Suppressor macrophage treated with lipopolysaccharide for 1 hour (primary cell): ENCODE data around the gene GRK4.
"Not testable (repeated sequence)": the region's sequence is repeated elsewhere in the genome, so short reads cannot be mapped to it uniquely, and the experiment has no call there.

Experiments
- DNase-seq, 3 donors: peaks; one replicate each; pipeline ENCODE4 v3.0.0-alpha.2; 2020 to 2022

The GRK4 gene

DNA sequence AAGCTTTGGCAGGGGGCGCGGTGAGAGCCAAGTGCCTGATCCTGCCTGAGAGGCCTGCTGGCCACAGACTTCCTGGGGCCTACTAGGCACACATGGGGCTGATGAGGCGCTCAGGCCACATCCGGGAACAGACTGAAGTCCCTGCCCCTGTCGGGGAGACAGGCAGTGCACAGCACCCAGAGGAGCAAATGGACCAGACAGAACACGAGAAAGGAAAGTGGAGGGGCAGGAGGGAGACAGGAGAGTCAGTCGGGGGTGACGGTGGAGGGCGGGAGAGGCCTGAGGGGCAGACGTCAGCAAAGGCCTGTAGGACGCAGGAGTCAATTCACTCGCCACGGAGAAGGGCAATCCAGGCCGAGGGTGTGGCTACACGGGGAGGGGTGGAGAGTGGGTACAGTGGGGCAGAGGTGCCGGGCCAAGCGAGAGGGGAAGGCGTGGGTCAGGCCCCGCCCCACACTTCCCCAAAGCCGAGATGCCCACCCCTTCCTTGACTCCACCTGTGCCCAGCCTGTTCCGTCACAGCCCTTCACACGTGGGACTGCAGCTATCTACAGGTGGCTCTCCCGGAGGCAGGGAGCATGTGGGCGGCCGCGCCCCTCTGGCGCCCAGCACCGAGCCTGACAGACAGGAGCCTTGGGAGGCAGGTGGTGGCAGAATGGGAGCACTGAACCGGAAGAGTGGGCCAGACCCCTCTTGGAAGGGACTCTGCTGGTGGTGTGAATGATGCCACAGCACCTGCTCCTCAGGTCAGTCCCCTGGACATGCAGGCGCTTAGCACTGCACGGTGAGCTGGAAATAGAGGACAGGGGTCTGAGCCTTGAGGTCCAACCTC, 20.6 kb upstream of the GRK4 start:
- no peak for DNase-seq

DNA sequence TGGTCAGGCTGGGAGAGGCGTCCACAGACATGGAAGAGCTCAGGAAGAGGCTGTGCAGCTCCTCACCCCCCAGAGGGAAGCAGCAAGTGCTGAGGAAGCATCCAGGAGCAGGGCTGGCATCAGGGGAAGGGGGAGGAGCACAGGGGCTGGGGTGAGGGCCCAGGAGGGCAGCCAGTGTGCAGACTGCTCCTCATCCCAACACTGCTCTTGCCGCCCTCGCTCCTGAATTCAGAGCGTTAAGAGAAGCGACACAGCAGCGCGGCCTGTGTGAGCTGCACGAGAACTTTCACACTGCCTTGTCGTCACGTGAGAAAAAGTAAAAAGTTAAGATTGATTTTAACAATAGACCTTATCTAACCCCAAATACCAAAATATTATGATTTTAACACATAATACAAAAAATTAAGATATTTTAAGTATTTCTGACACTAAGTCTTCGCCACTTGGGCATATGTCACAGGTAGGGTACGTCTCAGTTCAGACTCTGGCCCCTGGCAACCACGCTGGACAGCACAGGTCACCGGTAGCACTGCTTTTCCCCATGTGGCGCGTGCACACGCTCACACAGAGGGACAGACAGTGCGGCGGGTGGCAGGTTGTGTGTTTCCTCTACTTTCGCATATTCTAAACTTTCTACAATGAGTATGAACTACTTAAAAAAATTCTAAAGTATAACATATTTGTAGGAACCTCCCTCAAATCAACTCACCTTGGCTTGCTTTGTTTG, 19.8 kb upstream of the GRK4 start:
- no peak for DNase-seq

DNA sequence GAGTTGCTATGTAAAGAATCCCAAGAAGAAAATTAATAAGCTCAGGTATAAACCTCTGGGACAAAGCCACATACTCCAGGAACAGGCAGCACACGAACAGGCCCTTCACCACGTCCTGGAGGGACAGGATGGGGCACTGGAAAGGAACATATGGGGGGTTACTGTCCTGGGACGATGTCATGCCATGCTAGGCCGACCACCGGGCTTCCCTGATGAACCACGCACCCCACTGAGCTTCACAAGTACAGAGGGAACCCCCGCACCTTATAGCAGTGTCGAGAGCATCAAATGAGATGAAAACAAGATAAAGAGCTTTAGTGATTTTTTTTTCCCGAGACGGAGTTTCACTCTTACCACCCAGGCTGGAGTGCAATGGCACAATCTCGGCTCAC, 19.3 kb upstream of the GRK4 start:
- DNase-seq: no peak

DNA sequence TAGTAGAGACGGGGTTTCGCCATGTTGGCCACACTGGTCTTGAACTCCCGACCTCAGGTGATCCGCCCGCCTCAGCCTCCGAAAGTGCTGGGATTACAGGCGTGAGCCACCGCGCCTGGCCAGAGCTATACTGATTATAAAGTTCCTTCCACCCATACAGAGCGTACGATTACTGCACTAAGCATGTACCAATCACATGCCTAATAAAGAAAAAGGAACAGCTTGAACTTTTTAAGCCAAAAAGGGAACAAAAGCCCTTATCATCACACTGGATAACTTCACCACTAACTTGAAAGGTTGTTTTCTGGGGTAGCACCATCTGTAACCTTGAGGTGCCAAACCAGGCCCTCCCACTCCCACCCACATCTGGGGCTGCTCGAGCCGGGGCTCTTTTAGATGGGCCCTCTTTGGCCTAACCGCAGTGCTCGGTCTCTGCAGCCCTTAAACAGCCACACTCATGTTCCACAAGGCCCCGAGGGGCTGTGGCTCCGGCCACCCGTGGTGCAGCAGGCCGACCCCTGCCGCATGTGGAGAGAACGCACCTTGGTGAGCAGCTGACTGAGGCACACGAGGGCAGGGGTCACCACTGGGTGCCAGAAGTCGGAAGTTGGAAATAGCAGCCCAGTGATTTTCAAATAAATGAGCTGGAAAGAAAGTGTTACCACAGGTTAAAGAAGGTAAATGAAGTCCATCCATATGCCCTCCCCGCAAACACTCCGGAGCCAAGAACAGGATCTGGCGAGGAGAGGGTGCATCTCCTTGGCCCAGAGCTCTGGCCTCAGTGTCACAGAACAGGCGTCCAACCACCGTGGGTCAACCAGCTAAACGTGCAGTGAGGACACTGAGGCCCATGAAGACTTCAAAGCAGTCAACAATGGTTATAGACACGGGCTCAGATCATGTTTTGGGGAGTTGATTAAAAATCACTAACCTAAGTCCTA, 18.5 kb upstream of the GRK4 start:
- no peak for DNase-seq

DNA sequence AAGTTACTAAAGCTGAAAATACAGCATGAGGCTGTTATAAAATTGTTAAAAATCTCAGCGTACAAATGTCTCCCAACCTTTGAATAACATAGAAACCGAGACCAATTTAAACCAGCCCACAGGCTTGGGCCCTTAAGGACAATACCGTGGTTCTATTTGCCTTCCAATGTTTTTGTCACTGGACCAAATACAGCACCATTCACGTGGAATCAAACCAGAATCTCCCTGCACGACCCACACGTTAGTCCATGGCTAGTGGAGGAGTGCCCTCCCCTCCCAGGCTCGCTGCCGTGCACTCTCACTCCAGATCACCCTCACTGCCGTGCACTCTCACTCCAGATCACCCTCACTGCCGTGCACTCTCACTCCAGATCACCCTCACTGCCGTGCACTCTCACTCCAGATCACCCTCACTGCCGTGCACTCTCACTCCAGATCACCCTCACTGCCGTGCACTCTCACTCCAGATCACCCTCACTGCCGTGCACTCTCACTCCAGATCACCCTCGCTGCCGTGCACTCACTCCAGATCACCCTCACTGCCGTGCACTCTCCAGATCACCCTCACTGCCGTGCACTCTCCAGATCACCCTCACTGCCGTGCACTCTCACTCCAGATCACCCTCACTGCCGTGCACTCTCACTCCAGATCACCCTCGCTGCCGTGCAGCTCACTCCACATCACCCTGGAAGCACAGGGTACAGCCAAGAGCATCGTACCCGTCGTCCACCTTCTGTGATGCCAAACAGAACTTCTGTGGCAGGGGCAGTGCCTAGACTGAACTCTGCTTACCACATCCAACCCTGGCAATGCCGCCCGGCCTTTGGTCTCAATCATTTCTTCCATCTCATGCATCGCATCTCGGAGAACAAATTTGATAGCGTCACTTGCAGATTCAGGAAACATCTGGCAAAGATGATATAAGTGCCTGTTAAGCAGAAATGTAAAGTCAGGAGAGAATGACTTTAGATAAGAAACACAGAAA, 17.5 kb upstream of the GRK4 start:
- DNase-seq: not testable (repeated sequence)

DNA sequence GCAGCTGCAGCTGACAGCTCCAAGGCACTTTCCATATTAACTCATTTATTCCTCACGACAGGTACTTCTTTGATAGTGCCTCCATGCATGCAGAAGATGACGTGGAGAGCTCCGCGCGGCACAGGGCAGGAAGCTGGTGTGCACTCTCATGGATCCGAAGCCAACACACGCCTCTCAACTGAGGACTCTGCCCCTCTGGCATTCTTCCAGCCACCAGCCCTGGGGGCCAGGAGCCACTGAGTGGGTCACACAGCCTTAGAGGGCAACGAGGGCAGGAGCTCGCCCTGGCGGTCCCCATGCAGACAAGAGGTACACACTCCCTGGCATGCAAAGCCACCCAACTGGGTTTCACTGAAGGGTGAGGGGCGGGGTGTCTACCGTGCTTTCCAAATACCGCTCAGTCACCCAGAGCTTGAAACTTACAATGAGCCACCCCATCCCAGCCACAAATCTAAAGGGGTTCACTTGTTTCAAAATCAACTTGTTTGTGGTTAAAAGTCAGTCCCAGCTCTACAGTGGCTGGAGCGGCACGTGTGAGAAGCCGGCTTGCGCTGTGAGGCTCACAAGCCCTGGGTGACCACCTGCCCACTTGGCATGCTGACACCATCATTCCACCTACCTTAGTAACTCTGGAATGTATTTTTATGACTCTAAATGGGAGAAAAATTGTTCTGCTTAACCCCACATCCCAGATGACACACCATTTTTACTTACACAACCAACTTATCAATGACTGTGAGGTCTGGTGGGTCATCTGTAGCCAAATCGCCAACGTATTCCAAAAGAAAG, 16.4 kb upstream of the GRK4 start:
- no peak for DNase-seq

DNA sequence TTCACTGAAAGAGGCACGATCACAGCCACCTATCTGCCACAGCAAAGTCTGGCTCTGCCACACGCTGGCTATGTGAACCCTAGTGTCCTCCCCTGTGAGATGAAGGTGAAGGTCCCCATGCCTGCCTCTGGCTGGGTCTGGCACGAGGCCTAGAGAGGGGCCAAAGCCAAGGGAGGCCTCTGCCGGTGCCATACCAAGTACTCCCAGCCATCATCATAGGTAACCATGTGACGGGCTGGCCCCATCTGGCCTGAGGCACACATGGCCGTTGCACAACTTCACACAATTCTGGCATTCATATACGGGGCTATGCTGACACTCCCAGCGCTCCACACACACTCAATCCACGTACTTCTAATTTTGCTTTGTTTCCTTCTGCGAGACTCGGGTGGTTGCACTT, 15.4 kb upstream of the GRK4 start:
- no peak for DNase-seq

DNA sequence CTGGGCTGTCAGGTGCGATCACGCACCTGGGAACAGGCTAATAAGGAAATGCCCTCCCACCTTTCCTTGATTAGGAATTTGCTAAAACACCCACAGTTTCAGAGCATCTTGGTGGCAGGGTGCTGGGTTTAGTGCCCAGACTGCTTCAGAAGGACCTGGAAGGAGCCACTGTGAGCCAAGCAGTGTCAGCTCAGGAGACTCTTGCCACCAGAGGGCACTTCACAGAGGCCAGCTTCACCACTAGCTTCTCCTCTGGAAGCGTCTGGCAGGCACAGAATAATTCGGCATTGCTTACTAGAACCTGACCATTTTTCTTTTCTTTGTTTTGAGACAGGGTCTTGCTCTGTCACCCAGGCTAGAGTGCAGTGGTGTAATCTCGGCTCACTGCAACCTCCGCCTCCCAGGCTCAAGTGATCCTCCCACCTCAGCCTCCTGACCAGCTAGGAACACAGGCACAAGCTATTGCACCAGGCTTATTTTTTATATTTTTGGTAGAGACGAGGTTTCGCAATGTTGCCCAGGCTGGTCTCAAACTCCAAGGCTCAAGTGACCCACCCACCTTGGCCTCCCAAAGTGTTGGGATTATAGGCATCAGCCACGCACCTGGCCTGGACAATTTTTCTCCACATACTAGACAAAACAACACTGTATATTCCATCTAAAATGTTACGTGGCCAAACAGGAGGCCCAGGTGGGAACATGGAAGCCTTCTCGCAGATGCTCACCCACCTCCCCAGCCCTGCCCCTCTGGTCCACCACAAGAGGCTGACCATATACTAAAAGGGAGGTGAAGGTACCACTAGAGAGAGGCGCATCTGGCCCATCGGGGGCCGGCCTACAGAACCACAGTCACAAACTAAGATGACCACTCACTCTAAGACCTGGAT, 14.2 kb upstream of the GRK4 start:
- peak in 2 of 3 donors; percentile 47 to 48 for DNase-seq

DNA sequence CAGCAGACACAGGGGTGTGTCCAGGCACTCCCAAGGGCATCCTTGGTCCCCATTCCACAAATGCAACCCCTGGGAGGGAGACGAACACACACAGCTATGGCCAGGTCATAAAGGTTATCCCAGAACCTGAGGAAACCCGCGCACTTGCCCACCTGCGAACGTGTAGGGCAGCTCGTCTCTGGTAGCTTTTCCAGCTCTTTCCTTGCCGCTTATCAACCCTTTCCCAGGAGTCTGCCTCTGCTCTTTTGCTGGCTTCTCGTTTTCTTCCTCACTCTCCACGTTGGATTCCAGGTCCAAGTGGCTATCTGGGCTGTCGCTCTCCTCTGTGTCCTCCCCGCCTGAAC, 13.6 kb upstream of the GRK4 start:
- no peak for DNase-seq

DNA sequence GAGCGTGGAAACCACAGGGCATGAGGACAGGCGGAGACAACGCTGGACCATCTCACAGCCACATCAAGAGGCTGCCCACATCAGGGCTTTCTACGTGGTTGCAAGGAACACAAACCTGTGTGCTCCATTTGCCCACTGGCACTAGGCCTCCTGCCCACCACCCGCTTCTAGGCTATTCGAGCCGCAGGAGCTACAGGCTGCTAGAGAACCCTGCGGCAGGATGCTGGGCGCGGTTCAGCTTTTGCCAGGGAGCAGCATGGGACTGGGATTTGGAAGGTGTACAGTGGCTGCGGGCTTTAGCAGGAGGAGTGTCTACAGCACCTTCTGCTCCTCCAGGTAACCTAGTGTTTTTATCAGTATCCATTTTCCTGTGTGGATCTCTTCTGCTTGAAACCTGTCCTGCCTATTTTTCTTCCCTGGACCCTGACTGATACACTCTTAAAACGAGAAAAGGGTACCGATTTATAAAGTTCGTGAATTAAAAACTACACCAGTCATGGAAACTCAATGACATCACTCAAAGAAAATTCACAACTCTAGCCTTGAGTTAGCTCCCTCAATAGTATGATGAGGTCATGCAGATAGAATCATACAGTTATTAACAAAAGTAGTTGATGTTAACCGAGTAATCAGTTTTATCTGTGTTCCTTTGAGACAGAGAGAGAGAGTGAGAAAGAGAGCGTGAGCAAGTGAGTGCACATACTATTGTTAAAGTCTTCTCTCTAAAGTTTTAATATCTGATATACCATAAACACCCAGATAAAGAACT, 13.0 kb upstream of the GRK4 start:
- no peak for DNase-seq

DNA sequence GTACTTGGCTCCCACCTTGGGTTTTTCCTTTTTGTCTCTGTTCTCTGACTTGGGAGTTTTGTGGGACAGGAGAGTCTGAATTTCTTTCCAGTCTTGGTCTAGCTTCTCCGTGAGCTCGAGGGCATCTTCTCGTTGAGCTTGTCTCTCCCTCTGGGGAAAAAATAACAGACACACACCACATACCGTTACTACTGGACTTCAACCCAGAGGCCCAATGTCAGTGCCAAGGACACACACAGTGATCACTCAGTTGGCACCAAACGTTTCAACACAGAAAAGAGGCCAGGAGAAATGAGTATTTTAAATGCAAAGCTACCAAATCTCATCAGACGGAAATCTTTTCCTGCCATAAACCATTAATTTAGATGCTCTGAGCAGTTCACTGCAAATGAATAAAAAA, 9.9 kb upstream of the GRK4 start:
- DNase-seq: no peak

DNA sequence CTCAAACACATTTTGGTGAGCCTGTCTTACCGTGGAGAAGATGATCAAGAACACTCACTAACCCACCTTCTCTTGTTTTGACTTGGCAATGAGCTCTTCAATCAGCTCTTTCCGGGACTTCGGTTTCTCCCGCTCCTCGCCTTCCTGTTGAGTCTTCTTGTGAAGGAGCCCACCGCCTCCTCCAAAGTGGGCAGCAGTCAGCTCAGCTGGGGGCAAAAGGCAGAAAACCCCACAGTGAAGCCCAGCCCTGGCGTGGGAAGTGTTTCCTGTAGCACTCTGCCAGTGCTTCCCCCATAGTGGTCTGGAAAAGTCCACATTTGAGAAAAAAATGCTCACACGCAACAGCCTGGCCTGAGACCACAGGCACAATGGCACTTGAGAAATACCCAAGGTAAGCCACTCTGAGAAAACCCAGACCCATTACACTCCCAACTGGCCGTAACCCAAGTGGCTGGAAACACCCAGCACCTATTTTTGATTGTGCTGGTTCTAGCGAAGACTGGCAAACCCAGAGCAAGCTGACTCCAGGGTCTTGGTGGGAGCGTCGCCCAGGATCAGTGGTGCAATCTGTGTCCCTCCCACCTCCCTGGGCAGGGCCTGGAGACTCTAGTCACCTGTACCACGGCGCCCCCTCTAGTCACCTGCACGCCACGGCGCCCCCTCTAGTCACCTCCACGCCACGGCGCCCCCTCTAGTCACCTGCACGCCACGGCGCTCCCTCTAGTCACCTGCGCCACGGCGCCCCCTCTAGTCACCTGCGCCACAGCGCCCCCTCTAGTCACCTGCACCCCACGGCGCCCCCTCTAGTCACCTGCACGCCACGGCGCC, 8.8 kb upstream of the GRK4 start:
- DNase-seq: peak; percentile 68 to 74 (median 69)

DNA sequence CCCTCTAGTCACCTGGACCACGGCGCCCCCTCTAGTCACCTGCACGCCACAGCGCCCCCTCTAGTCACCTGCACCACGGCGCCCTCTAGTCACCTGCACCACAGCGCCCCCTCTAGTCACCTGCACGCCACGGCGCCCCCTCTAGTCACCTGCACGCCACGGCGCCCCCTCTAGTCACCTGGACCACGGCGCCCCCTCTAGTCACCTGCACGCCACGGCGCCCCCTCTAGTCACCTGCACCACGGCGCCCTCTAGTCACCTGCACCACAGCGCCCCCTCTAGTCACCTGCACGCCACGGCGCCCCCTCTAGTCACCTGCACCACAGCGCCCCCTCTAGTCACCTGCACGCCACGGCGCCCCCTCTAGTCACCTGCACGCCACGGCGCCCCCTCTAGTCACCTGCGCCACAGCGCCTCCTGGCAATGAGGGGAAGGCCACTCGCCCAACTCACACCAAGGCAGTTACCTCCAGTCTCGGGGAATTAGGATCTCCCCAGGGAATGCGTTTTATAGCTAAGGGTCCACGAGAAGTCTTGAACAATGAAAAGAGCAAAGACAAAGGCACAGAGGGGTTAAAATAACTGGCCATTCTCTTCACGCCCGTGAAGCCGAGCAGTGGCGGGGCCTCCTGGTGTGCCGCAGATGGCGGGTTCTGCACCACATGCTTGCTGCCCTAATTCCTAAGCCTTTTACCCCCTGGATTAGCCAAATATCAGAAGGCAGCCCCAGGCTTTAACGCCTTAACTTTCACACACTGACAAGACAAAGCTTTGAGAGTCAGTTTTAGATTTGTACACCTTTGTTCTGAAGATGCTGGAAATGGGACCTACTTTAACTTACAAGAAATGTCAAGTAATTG, 8.0 kb upstream of the GRK4 start:
- DNase-seq: not testable (repeated sequence)

DNA sequence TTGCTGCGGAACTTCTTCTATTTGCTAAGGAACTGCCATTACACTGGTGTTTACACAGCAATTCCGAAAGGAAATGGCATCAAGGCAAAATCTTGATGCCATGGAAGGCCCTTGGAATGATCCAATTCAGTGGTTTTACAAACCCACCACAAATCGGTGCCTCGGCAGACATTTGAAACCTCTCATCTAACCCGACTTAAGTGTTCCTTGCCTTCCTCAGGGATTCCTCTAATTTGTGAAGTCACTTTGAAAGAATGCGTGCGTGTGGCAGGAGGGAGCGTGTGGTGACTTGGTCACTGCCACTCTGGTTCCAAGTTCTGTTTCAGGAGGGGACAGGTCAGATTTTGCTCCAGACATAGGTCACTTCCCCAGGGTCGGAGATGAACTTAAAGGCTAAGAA, 4.9 kb upstream of the GRK4 start:
- no peak for DNase-seq

DNA sequence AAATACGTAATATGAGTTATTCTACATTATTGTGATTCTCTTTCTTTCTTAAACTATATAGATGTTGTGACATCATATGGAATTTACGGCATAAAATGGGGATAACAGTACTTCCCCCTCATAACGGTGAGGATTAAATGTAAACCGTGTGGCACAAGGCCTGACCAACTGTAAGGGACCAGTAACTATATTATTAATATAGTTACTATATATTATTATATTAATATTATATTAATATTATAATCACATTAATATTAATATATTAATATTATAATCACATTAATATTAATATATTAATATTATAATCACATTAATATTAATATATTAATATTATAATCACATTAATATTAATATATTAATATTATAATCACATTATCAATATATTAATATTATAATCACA, 2.9 kb upstream of the GRK4 start:
- not testable (repeated sequence) for DNase-seq

DNA sequence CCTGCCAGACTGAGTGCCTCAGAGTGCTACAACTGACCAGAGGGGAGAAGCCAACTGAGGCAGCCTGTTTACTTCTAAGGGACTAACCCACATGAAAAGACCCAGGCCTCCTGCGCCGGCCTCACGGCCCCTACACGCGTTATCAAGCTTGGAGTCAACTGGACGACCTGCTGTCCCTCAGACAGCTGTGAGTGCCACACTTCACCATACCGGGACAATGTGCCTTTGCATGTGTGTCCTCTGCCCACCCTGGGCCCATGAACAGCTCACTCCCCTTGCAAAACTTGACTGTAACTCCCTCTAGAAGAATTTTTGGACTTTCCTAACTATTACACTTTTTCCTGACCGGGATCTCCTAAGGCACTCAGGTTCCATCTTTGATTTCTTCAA, 2.0 kb upstream of the GRK4 start:
- peak; percentile 45 to 56 (median 52) for DNase-seq

DNA sequence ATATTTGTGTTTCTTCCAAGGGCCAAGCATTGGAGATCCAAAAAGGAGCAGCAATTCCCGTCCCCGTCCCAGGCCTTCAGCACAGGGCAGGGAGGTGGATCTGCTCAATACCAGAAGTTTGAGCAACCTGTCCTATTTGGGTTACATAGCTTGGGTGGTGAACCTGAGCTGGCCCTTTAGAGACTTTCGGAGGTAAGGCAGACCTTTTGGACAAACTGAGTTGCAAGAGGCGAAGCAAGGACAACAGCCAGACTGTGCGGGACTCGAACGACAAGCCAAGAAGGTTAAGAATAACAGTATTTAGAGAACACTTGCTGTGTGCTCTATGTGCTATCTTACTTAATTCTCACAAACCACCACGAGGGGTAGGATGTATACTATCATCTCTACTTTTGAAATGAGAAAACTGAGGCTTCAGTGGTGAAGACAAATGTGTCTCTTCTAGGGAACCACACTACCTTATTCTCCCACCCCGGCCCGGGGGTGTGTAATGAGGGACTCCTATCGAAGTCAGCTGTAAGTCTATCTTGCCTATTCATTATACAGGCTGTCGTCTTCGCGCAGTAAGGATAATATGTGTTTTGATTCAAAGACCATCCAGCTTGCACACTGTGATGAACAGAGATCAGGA, 1.4 kb upstream of the GRK4 start:
- peak in 1 of 3 donors; percentile 25 for DNase-seq
